Loucy (cell line): ENCODE measurements around the gene SLC31A2.

Experiments
- EZH2phosphoT487 ChIP-seq: fragments of 200-600 bp; IDR thresholded peaks from 2 replicates; pipeline ENCODE4 v1.6.1; 2018; ENCODE audit warnings: antibody characterized with exemption, mild to moderate bottlenecking, moderate library complexity, borderline replicate concordance
- TF ChIP-seq, protein P1 (sequence below): fragments of 200-600 bp; sonication (generic); conservative IDR thresholded peaks from 2 replicates; pipeline ENCODE4 v1.5.1; 2014; ENCODE audit warnings: mild to moderate bottlenecking, antibody characterized with exemption, low read length

DNA sequence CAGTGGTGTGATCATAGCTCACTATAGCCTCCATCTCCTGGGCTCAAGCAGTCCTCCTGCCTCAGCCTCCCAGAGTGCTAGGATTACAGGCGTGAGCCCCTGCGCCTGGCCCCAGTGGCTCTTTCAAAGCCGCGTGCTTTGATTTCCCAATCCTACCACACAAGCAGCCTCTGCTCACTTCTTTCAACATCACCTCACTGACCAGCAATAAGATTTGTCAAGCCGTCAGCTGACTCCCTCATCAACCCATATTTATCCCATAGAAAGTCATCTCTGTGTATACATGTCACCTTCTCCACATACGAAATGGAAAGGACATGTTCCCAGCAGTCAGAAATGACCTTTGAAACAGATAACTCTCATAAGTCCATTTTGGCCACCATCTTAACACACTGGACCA lies 26.0 kb downstream of the SLC31A2 start:
- TF ChIP-seq, protein P1, sequence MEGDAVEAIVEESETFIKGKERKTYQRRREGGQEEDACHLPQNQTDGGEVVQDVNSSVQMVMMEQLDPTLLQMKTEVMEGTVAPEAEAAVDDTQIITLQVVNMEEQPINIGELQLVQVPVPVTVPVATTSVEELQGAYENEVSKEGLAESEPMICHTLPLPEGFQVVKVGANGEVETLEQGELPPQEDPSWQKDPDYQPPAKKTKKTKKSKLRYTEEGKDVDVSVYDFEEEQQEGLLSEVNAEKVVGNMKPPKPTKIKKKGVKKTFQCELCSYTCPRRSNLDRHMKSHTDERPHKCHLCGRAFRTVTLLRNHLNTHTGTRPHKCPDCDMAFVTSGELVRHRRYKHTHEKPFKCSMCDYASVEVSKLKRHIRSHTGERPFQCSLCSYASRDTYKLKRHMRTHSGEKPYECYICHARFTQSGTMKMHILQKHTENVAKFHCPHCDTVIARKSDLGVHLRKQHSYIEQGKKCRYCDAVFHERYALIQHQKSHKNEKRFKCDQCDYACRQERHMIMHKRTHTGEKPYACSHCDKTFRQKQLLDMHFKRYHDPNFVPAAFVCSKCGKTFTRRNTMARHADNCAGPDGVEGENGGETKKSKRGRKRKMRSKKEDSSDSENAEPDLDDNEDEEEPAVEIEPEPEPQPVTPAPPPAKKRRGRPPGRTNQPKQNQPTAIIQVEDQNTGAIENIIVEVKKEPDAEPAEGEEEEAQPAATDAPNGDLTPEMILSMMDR = no peak
- no peak for TF ChIP-seq EZH2phosphoT487
